HEK293 (cell line): ENCODE results near the gene WNT5B.

Experiments
- EGR2 ChIP-seq: fragments of 450-650 bp; formaldehyde crosslinking; IDR thresholded peaks from 2 replicates; pipeline ENCODE4 v1.5.1; 2016; ENCODE audit warnings: low read depth, missing biosample characterization, missing genetic modification characterization
- GLIS2 ChIP-seq: fragments of 450-650 bp; formaldehyde crosslinking; IDR thresholded peaks from 2 replicates; pipeline ENCODE4 v1.5.1; 2016; ENCODE audit warnings: missing biosample characterization, missing genetic modification characterization
- KLF8 ChIP-seq: fragments of 450-650 bp; formaldehyde crosslinking; IDR thresholded peaks from 2 replicates; pipeline ENCODE4 v1.5.1; 2016; ENCODE audit warnings: missing biosample characterization, missing genetic modification characterization
- MEIS1 ChIP-seq: sonication (generic); formaldehyde crosslinking; IDR thresholded peaks from 2 replicates; pipeline ENCODE4 v1.8.1; 2022; ENCODE audit warnings: missing genetic modification reagents, mild to moderate bottlenecking, borderline replicate concordance
- RBAK ChIP-seq: fragments of 450-650 bp; formaldehyde crosslinking; IDR thresholded peaks from 2 replicates; pipeline ENCODE4 v1.5.1; 2016; ENCODE audit warnings: missing biosample characterization, missing genetic modification characterization
- SP2 ChIP-seq: fragments of 450-650 bp; formaldehyde crosslinking; IDR thresholded peaks from 2 replicates; pipeline ENCODE4 v1.5.1; 2016; ENCODE audit warnings: missing biosample characterization, missing genetic modification characterization
- TCF7L2 ChIP-seq: IDR thresholded peaks from 2 replicates; pipeline ENCODE4 v1.6.1; 2011; ENCODE audit warnings: low read depth, mild to moderate bottlenecking, inconsistent platforms, low read length, moderate library complexity, borderline replicate concordance
- WT1 ChIP-seq: fragments of 450-650 bp; formaldehyde crosslinking; IDR thresholded peaks from 2 replicates; pipeline ENCODE4 v1.5.1; 2016; ENCODE audit warnings: missing biosample characterization, missing genetic modification characterization
- ZBTB1 ChIP-seq: fragments of 450-650 bp; formaldehyde crosslinking; IDR thresholded peaks from 2 replicates; pipeline ENCODE4 v1.5.1; 2016; ENCODE audit warnings: missing biosample characterization, missing genetic modification characterization
- ZFHX2 ChIP-seq: fragments of 450-650 bp; formaldehyde crosslinking; conservative IDR thresholded peaks from 2 replicates; pipeline ENCODE4 v1.5.1; 2016; ENCODE audit warnings: missing biosample characterization, missing genetic modification characterization
- ZNF146 ChIP-seq: fragments of 450-650 bp; formaldehyde crosslinking; IDR thresholded peaks from 2 replicates; pipeline ENCODE4 v1.5.1; 2016; ENCODE audit warnings: missing biosample characterization, missing genetic modification characterization
- ZNF169 ChIP-seq: fragments of 450-650 bp; formaldehyde crosslinking; IDR thresholded peaks from 2 replicates; pipeline ENCODE4 v1.5.1; 2016; ENCODE audit warnings: missing biosample characterization, missing genetic modification characterization
- ZNF214 ChIP-seq: fragments of 450-650 bp; formaldehyde crosslinking; IDR thresholded peaks from 2 replicates; pipeline ENCODE4 v1.5.1; 2017; ENCODE audit warnings: missing biosample characterization, mild to moderate bottlenecking, missing genetic modification characterization, borderline replicate concordance
- ZNF221 ChIP-seq: fragments of 450-650 bp; formaldehyde crosslinking; IDR thresholded peaks from 2 replicates; pipeline ENCODE4 v1.5.1; 2017; ENCODE audit warnings: missing biosample characterization, missing genetic modification characterization, borderline replicate concordance
- ZNF404 ChIP-seq: fragments of 450-650 bp; formaldehyde crosslinking; IDR thresholded peaks from 2 replicates; pipeline ENCODE4 v1.5.1; 2017; ENCODE audit warnings: missing biosample characterization, missing genetic modification characterization
- ZNF48 ChIP-seq: fragments of 450-650 bp; formaldehyde crosslinking; IDR thresholded peaks from 2 replicates; pipeline ENCODE4 v1.5.1; 2016; ENCODE audit warnings: missing biosample characterization, missing genetic modification characterization
- ZNF510 ChIP-seq: fragments of 450-650 bp; formaldehyde crosslinking; IDR thresholded peaks from 2 replicates; pipeline ENCODE4 v1.5.1; 2018; ENCODE audit warnings: mild to moderate bottlenecking, missing genetic modification characterization, missing biosample characterization; ENCODE audit not compliant: insufficient replicate concordance
- ZNF514 ChIP-seq: fragments of 450-650 bp; formaldehyde crosslinking; IDR thresholded peaks from 2 replicates; pipeline ENCODE4 v1.5.1; 2016; ENCODE audit warnings: missing biosample characterization, missing genetic modification characterization
- ZNF558 ChIP-seq: fragments of 450-650 bp; formaldehyde crosslinking; IDR thresholded peaks from 2 replicates; pipeline ENCODE4 v1.5.1; 2016; ENCODE audit warnings: missing biosample characterization, missing genetic modification characterization
- ZNF560 ChIP-seq: fragments of 450-650 bp; formaldehyde crosslinking; IDR thresholded peaks from 2 replicates; pipeline ENCODE4 v1.5.1; 2017; ENCODE audit warnings: missing biosample characterization, missing genetic modification characterization, borderline replicate concordance
- ZNF621 ChIP-seq: fragments of 450-650 bp; formaldehyde crosslinking; IDR thresholded peaks from 2 replicates; pipeline ENCODE4 v1.5.1; 2017; ENCODE audit warnings: missing biosample characterization, missing genetic modification characterization
- ZNF626 ChIP-seq: fragments of 450-650 bp; sonication (Bioruptor Pico); formaldehyde crosslinking; IDR thresholded peaks from 2 replicates; pipeline ENCODE4 v1.5.1; 2018; ENCODE audit warnings: missing biosample characterization, missing genetic modification characterization, inconsistent platforms
- ZNF658 ChIP-seq: fragments of 450-650 bp; formaldehyde crosslinking; IDR thresholded peaks from 2 replicates; pipeline ENCODE4; 2016; ENCODE audit warnings: missing biosample characterization, missing genetic modification characterization
- ZNF701 ChIP-seq: fragments of 450-650 bp; formaldehyde crosslinking; IDR thresholded peaks from 2 replicates; pipeline ENCODE4 v1.5.1; 2016; ENCODE audit warnings: missing biosample characterization, missing genetic modification characterization
- ZNF776 ChIP-seq: fragments of 450-650 bp; formaldehyde crosslinking; IDR thresholded peaks from 2 replicates; pipeline ENCODE4 v1.5.0; 2017; ENCODE audit warnings: missing biosample characterization, missing genetic modification characterization, borderline replicate concordance
- ZNF792 ChIP-seq: fragments of 450-650 bp; formaldehyde crosslinking; IDR thresholded peaks from 2 replicates; pipeline ENCODE4 v1.5.1; 2016; ENCODE audit warnings: missing biosample characterization, missing genetic modification characterization
- ZXDB ChIP-seq: fragments of 450-650 bp; formaldehyde crosslinking; IDR thresholded peaks from 2 replicates; pipeline ENCODE4 v1.5.1; 2016; ENCODE audit warnings: missing biosample characterization, missing genetic modification characterization
- TF ChIP-seq, protein P1 (sequence below): fragments of 450-650 bp; formaldehyde crosslinking; IDR thresholded peaks from 2 replicates; pipeline ENCODE4 v1.5.1; 2016; ENCODE audit warnings: missing biosample characterization, missing genetic modification characterization
- TF ChIP-seq, protein P2 (sequence below): fragments of 450-650 bp; formaldehyde crosslinking; IDR thresholded peaks from 2 replicates; pipeline ENCODE4 v1.5.1; 2016; ENCODE audit warnings: missing biosample characterization, missing genetic modification characterization
- TF ChIP-seq, protein P3 (sequence below): fragments of 450-650 bp; formaldehyde crosslinking; IDR thresholded peaks from 2 replicates; pipeline ENCODE4 v1.5.1; 2016; ENCODE audit warnings: missing biosample characterization, missing genetic modification characterization, borderline replicate concordance
- TF ChIP-seq, protein P4 (sequence below): fragments of 450-650 bp; formaldehyde crosslinking; IDR thresholded peaks from 2 replicates; pipeline ENCODE4 v1.5.1; 2016; ENCODE audit warnings: missing biosample characterization, missing genetic modification characterization
- TF ChIP-seq, protein P5 (sequence below): fragments of 450-650 bp; formaldehyde crosslinking; IDR thresholded peaks from 2 replicates; pipeline ENCODE4 v1.5.1; 2016; ENCODE audit warnings: missing biosample characterization, missing genetic modification characterization

Gene WNT5B

DNA sequence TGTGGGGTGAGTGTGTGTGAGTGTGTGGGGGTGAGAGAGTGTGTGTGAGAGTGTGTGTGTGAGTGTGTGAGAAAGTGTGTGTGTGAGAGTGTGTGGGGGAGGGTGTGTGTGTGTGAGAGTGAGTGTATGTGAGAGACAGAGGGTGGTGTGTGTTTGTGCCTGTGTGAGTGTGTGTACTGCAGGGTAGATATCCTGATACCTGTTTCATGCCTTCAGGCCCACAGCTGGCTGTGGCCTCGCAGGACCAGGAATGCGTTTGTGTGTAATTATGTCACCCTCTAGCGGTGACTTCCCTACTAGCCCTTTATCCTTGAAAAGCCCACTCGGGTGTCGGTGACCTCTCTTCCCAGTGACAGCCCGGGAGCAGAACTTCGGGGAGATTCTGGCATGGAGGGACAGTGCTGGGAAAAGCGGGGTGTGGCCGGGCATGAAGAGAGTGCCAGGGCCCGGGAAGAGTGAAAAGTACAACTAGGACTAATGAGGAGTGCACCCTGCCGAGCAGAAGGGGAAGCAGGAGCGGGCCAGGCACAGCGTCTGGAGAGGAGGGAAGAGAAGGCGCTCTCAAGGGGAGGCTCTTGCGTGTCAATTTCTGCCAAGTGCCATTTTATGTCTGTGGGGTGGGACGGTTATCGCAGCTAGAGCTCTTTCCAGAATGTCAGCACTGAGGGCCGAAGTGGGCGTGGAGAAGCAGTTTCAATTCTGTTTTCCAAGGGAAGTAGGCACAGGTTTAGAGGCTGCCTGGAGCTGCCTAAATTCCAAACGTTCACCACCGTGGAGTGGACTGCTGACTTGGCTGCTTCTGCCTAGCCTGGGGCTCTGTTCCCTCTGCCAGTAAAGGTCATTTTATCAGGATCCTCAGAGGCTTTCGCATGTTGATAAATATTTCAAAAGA lies 23.7 kb upstream of the WNT5B start (continued):
- TF ChIP-seq, protein P1, sequence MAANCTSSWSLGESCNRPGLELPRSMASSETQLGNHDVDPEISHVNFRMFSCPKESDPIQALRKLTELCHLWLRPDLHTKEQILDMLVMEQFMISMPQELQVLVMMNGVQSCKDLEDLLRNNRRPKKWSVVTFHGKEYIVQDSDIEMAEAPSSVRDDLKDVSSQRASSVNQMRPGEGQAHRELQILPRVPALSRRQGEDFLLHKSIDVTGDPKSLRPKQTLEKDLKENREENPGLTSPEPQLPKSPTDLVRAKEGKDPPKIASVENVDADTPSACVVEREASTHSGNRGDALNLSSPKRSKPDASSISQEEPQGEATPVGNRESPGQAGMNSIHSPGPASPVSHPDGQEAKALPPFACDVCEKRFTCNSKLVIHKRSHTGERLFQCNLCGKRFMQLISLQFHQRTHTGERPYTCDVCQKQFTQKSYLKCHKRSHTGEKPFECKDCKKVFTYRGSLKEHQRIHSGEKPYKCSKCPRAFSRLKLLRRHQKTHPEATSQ = peak; percentile 71; the same call in 1 of the 2 replicates
- TF ChIP-seq ZNF558 (tag by site-specific recombination) = no peak
- TF ChIP-seq KLF8 (tag by site-specific recombination) = peak; percentile 54
- TF ChIP-seq RBAK (tag by site-specific recombination) = no peak
- TF ChIP-seq GLIS2 (tag by site-specific recombination) = no peak
- TF ChIP-seq ZNF658 (tag by site-specific recombination) = peak; percentile 43; the same call in 1 of the 2 replicates
- TF ChIP-seq, protein P2, sequence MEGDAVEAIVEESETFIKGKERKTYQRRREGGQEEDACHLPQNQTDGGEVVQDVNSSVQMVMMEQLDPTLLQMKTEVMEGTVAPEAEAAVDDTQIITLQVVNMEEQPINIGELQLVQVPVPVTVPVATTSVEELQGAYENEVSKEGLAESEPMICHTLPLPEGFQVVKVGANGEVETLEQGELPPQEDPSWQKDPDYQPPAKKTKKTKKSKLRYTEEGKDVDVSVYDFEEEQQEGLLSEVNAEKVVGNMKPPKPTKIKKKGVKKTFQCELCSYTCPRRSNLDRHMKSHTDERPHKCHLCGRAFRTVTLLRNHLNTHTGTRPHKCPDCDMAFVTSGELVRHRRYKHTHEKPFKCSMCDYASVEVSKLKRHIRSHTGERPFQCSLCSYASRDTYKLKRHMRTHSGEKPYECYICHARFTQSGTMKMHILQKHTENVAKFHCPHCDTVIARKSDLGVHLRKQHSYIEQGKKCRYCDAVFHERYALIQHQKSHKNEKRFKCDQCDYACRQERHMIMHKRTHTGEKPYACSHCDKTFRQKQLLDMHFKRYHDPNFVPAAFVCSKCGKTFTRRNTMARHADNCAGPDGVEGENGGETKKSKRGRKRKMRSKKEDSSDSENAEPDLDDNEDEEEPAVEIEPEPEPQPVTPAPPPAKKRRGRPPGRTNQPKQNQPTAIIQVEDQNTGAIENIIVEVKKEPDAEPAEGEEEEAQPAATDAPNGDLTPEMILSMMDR = peak; percentile 97
- no peak for TF ChIP-seq ZNF626
- no peak for TF ChIP-seq ZNF560 (tag by site-specific recombination)
- no peak for TF ChIP-seq MEIS1 (CRISPR knock-in tag)
- peak; percentile 48; the same call in 1 of the 2 replicates for TF ChIP-seq ZNF146
- TF ChIP-seq ZNF510 (tag by site-specific recombination) = no peak
- TF ChIP-seq ZNF48 (tag by site-specific recombination) = no peak
- no peak for TF ChIP-seq ZNF514 (tag by site-specific recombination)
- peak; percentile 30; the same call in 1 of the 2 replicates for TF ChIP-seq SP2 (tag by site-specific recombination)
- TF ChIP-seq ZNF221 (tag by site-specific recombination) = no peak
- peak; percentile 48; the same call in 1 of the 2 replicates for TF ChIP-seq WT1 (tag by site-specific recombination)
- no peak for TF ChIP-seq ZNF776
- no peak for TF ChIP-seq ZNF701 (tag by site-specific recombination)
- no peak for TF ChIP-seq ZNF404 (tag by site-specific recombination)
- TF ChIP-seq ZFHX2 (tag by site-specific recombination) = peak; percentile 97
- TF ChIP-seq ZBTB1 (tag by site-specific recombination) = peak; percentile 86; the same call in 1 of the 2 replicates
- no peak for TF ChIP-seq ZNF621 (tag by site-specific recombination)
- TF ChIP-seq ZNF214 (tag by site-specific recombination) = no peak
- peak; percentile 67; the same call in 1 of the 2 replicates for TF ChIP-seq ZXDB (tag by site-specific recombination)
- TF ChIP-seq, protein P3, sequence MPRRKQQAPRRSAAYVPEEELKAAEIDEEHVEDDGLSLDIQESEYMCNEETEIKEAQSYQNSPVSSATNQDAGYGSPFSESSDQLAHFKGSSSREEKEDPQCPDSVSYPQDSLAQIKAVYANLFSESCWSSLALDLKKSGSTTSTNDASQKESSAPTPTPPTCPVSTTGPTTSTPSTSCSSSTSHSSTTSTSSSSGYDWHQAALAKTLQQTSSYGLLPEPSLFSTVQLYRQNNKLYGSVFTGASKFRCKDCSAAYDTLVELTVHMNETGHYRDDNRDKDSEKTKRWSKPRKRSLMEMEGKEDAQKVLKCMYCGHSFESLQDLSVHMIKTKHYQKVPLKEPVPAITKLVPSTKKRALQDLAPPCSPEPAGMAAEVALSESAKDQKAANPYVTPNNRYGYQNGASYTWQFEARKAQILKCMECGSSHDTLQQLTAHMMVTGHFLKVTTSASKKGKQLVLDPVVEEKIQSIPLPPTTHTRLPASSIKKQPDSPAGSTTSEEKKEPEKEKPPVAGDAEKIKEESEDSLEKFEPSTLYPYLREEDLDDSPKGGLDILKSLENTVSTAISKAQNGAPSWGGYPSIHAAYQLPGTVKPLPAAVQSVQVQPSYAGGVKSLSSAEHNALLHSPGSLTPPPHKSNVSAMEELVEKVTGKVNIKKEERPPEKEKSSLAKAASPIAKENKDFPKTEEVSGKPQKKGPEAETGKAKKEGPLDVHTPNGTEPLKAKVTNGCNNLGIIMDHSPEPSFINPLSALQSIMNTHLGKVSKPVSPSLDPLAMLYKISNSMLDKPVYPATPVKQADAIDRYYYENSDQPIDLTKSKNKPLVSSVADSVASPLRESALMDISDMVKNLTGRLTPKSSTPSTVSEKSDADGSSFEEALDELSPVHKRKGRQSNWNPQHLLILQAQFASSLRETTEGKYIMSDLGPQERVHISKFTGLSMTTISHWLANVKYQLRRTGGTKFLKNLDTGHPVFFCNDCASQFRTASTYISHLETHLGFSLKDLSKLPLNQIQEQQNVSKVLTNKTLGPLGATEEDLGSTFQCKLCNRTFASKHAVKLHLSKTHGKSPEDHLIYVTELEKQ (tag by site-specific recombination) = peak; percentile 68; the same call in 1 of the 2 replicates
- peak; percentile 86; the same call in 1 of the 2 replicates for TF ChIP-seq ZNF792 (tag by site-specific recombination)
- TF ChIP-seq ZNF169 = no peak; the same call in 1 of the 2 replicates
- TF ChIP-seq EGR2 (tag by site-specific recombination) = peak; percentile 96
- TF ChIP-seq TCF7L2 = no peak
- TF ChIP-seq, protein P4, sequence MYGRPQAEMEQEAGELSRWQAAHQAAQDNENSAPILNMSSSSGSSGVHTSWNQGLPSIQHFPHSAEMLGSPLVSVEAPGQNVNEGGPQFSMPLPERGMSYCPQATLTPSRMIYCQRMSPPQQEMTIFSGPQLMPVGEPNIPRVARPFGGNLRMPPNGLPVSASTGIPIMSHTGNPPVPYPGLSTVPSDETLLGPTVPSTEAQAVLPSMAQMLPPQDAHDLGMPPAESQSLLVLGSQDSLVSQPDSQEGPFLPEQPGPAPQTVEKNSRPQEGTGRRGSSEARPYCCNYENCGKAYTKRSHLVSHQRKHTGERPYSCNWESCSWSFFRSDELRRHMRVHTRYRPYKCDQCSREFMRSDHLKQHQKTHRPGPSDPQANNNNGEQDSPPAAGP = peak; percentile 52; the same call in 1 of the 2 replicates
- TF ChIP-seq, protein P5, sequence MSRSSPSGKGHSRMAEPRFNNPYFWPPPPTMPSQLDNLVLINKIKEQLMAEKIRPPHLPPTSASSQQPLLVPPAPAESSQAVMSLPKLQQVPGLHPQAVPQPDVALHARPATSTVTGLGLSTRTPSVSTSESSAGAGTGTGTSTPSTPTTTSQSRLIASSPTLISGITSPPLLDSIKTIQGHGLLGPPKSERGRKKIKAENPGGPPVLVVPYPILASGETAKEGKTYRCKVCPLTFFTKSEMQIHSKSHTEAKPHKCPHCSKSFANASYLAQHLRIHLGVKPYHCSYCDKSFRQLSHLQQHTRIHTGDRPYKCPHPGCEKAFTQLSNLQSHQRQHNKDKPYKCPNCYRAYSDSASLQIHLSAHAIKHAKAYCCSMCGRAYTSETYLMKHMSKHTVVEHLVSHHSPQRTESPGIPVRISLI (tag by site-specific recombination) = no peak
